Measurements from ENCODE around the gene C4orf50. TPM values are rescaled to one million over a fixed set of nuclear protein-coding genes. Genes with fewer than 3 reads are reported as not detected.

The C4orf50 gene
- total and polyA plus RNA-seq, 11 donors, result 0.05 to 0.11 TPM; not detected in 9

GRCh38 chr4:5999830-6000365 is 18.3 kb downstream of the C4orf50 start:
- 76 to 86% (median 82%) methylated on average over 9 of the region's 9 CpGs for WGBS, 4 donors
- Histone ChIP-seq H3K9me3 (no peaks in the 10 kb centered on the region), H3K4me3 (no peak overlapping the region), H3K4me1 (no peaks in the 10 kb centered on the region), H3K36me3 (no peaks in the 10 kb centered on the region), H3K27ac (no peak overlapping the region), H3K27me3 (peaks cover 0 to 27% (median 0%) of the 10 kb centered on the region in 9 donors)
- no peak for TF ChIP-seq POLR2A (IDR thresholded peaks at IDR 0.05)
- TF ChIP-seq CTCF (IDR thresholded peaks at IDR 0.05), result no peak
- ATAC-seq (no peak), DNase-seq (no peak)
- intact Hi-C loops (cut with DNase I), result loop anchor here in 9 of 10 donors (2.0 to 10.0 kb wide), 5 partner anchors 87 to 327 kb away; no protein-coding TSS in a partner anchor

GRCh38 chr4:5999356-5999755 is 18.9 kb downstream of the C4orf50 start:
- peaks cover 0 to 32% (median 0%) of the 10 kb centered on the region in 9 donors for H3K27me3 ChIP-seq
- intact Hi-C loops (cut with DNase I), result loop anchor here in 9 of 10 donors (2.0 to 10.0 kb wide), 5 partner anchors 87 to 328 kb away; no protein-coding TSS in a partner anchor
- no peaks in the 10 kb centered on the region for H3K4me1 ChIP-seq
- H3K4me3 ChIP-seq, result no peak overlapping the region
- no peaks in the 10 kb centered on the region for H3K36me3 ChIP-seq
- no peak for TF ChIP-seq CTCF (IDR thresholded peaks at IDR 0.05)
- TF ChIP-seq POLR2A (IDR thresholded peaks at IDR 0.05), result no peak
- no peaks in the 10 kb centered on the region for H3K9me3 ChIP-seq
- DNase-seq, result no peak
- no peak for ATAC-seq
- no peak overlapping the region for H3K27ac ChIP-seq
- WGBS, 4 donors, result 73 to 84% (median 79%) methylated on average over 6 of the region's 6 CpGs

- DNase-seq (peak in 4 of 5 donors; percentile 33 to 50 (median 44)), ATAC-seq (peak in 3 of 4 donors; percentile 69 to 79 (median 75))
- H3K9me3 ChIP-seq, result no peaks in the 10 kb centered on the region
- no peak overlapping the region for H3K27ac ChIP-seq
- no peaks in the 10 kb centered on the region for H3K36me3 ChIP-seq
- no peak overlapping the region for H3K4me3 ChIP-seq
- H3K4me1 ChIP-seq, result no peaks in the 10 kb centered on the region
- TF ChIP-seq POLR2A (IDR thresholded peaks at IDR 0.05), result no peak
- TF ChIP-seq CTCF (IDR thresholded peaks at IDR 0.05), result peak; percentile 69 to 91 (median 88)
- WGBS, 4 donors, result 2 to 8% (median 4%) methylated on average over 9 of the region's 9 CpGs
- peaks cover 0 to 41% (median 0%) of the 10 kb centered on the region in 9 donors for H3K27me3 ChIP-seq
- intact Hi-C loops (cut with DNase I), result loop anchor here (1.0 to 10.0 kb wide), 7 partner anchors 88 to 329 kb away; no protein-coding TSS in a partner anchor
These were observed 19.8 kb downstream of the C4orf50 start for GRCh38 chr4:5998333-5998936.

- TF ChIP-seq CTCF (IDR thresholded peaks at IDR 0.05) (no peak), POLR2A (IDR thresholded peaks at IDR 0.05) (no peak)
- H3K27me3 ChIP-seq, result peaks cover 0 to 59% (median 11%) of the 10 kb centered on the region in 9 donors
- WGBS, 4 donors, result 46 to 54% (median 50%) methylated on average over 4 of the region's 4 CpGs
- no peak for ATAC-seq
- intact Hi-C loops (cut with DNase I), result loop anchor here in 7 of 10 donors (5.0 to 10.0 kb wide), 3 partner anchors 91 to 331 kb away; no protein-coding TSS in a partner anchor
- H3K9me3 ChIP-seq, result no peaks in the 10 kb centered on the region
- DNase-seq, result no peak
- no peak overlapping the region for H3K4me3 ChIP-seq
- no peaks in the 10 kb centered on the region for H3K36me3 ChIP-seq
- H3K4me1 ChIP-seq, result no peaks in the 10 kb centered on the region
- no peak overlapping the region for H3K27ac ChIP-seq
These were observed 21.6 kb downstream of the C4orf50 start for GRCh38 chr4:5996641-5997040.

Measured in heart left ventricle (tissue), 16 donors.